CD14-positive monocyte (primary cell): ENCODE results near the gene PTGR3. TPM values are rescaled to one million over a fixed set of nuclear protein-coding genes. Genes with fewer than 3 reads are reported as not detected.

Experiments
- DNase-seq, 3 donors: peaks; one replicate each; pipeline ENCODE4 v3.0.0-alpha.2; 2011 to 2022
- H2AFZ ChIP-seq: 2 replicates; pipeline ENCODE4 v1.6.0; 2012; ENCODE audit warnings: mild to moderate bottlenecking, low read depth, low read length, inconsistent platforms; ENCODE audit not compliant: insufficient read depth, poor library complexity, severe bottlenecking
- H3K27ac ChIP-seq, 2 donors: 1 replicate in 1 of 2; 2 replicates in 1 of 2; pipeline ENCODE4 v1.5.1; 2012 to 2013; ENCODE audit warnings: low read length in 2 of 2, control low read depth in 1 of 2, inconsistent platforms in 1 of 2, low read depth in 1 of 2, mild to moderate bottlenecking in 1 of 2
- H3K27me3 ChIP-seq, 2 donors: one replicate each; pipeline versions ENCODE4 v1.6.0 to v1.6.1; 2011 to 2013; ENCODE audit warnings: low read length in 2 of 2; ENCODE audit not compliant: control insufficient read depth in 2 of 2, insufficient read depth in 2 of 2
- H3K36me3 ChIP-seq, 2 donors: replicated peaks in 1 of 2; 1 replicate in 1 of 2; 2 replicates in 1 of 2; pipeline versions ENCODE4 v1.5.1 to v1.6.1; 2012 to 2013; ENCODE audit warnings: low read length in 2 of 2, control low read depth in 1 of 2, inconsistent platforms in 1 of 2, mild to moderate bottlenecking in 1 of 2; ENCODE audit not compliant: insufficient read depth in 2 of 2, control insufficient read depth in 1 of 2
- H3K4me1 ChIP-seq, 2 donors: 1 replicate in 1 of 2; 2 replicates in 1 of 2; pipeline versions ENCODE4 v1.5.1 to v1.6.1; 2012 to 2013; ENCODE audit warnings: low read length in 2 of 2, control low read depth in 1 of 2, inconsistent platforms in 1 of 2, mild to moderate bottlenecking in 1 of 2, moderate library complexity in 1 of 2; ENCODE audit not compliant: insufficient read depth in 2 of 2, control insufficient read depth in 1 of 2
- H3K4me2 ChIP-seq: replicated peaks from 2 replicates; pipeline ENCODE3; 2012; ENCODE audit warnings: low read length, moderate library complexity, mild to moderate bottlenecking; ENCODE audit not compliant: poor library complexity, severe bottlenecking; ENCODE audit errors: extremely low read depth
- H3K4me3 ChIP-seq, 3 experiments: fragments of 200-600 bp in 1 of 3; sonication (generic) in 1 of 3; replicated peaks in 1 of 3; 1 replicate in 2 of 3; 2 replicates in 1 of 3; pipeline ENCODE4 v1.5.1; 2011 to 2013; ENCODE audit warnings: low read length in 3 of 3, mild to moderate bottlenecking in 3 of 3, control low read depth in 2 of 3, low read depth in 2 of 3, inconsistent platforms in 1 of 3, moderate library complexity in 1 of 3
- H3K79me2 ChIP-seq: 2 replicates; pipeline ENCODE4 v1.6.0; 2012; ENCODE audit warnings: mild to moderate bottlenecking, control low read depth, inconsistent platforms, low read length, moderate library complexity; ENCODE audit not compliant: insufficient read depth
- H3K9ac ChIP-seq: 2 replicates; pipeline ENCODE4 v1.6.0; 2017; ENCODE audit warnings: low read length, mild to moderate bottlenecking; ENCODE audit not compliant: insufficient read depth, poor library complexity, severe bottlenecking
- H3K9me3 ChIP-seq, 2 donors: replicated peaks in 1 of 2; 1 replicate in 1 of 2; 2 replicates in 1 of 2; pipeline versions ENCODE4 v1.5.1 to v1.6.1; 2012 to 2013; ENCODE audit warnings: low read length in 2 of 2, control low read depth in 1 of 2; ENCODE audit not compliant: control insufficient read depth in 1 of 2, insufficient read depth in 1 of 2
- H4K20me1 ChIP-seq: 2 replicates; pipeline ENCODE4 v1.6.0; 2012; ENCODE audit warnings: mild to moderate bottlenecking, low read length, control low read depth, moderate library complexity; ENCODE audit not compliant: insufficient read depth
- H3K27ac Mint-ChIP-seq, 7 donors: one replicate each; pipeline ENCODE4 v1.8.0; 2020; ENCODE audit warnings: mild to moderate bottlenecking in 7 of 7, mixed read lengths in 7 of 7, moderate library complexity in 6 of 7, inconsistent platforms in 2 of 7
- H3K27me3 Mint-ChIP-seq, 3 donors: one replicate each; pipeline ENCODE4 v1.8.0; 2021 to 2022; ENCODE audit warnings: low read depth in 3 of 3, mild to moderate bottlenecking in 3 of 3, mixed read lengths in 3 of 3, moderate library complexity in 3 of 3, inconsistent platforms in 1 of 3
- H3K36me3 Mint-ChIP-seq, 2 donors: one replicate each; pipeline ENCODE4 v1.8.0; 2020; ENCODE audit warnings: mixed read lengths in 2 of 2, inconsistent platforms in 1 of 2, mild to moderate bottlenecking in 1 of 2
- H3K4me1 Mint-ChIP-seq: one replicate; pipeline ENCODE4 v1.8.0; 2020; ENCODE audit warnings: mild to moderate bottlenecking, mixed read lengths
- H3K4me3 Mint-ChIP-seq, 2 donors: one replicate each; pipeline ENCODE4 v1.8.0; 2020; ENCODE audit warnings: mild to moderate bottlenecking in 2 of 2, mixed read lengths in 2 of 2, moderate library complexity in 1 of 2
- H3K9me3 Mint-ChIP-seq, 7 donors: one replicate each; pipeline ENCODE4 v1.8.0; 2020 to 2022; ENCODE audit warnings: mixed read lengths in 7 of 7, mild to moderate bottlenecking in 6 of 7, moderate library complexity in 6 of 7, inconsistent platforms in 2 of 7
- CTCF ChIP-seq: fragments of 200-600 bp; IDR thresholded peaks from one replicate; pipeline ENCODE4 v1.8.0; 2022; ENCODE audit warnings: antibody characterized with exemption, mild to moderate bottlenecking
- WGBS: methylation state at CpG from one replicate; pipeline ENCODE4 v1.1.5; 2013; ENCODE audit warnings: missing lambda C conversion rate; ENCODE audit not compliant: insufficient coverage; 5-methylcytosine and 5-hydroxymethylcytosine counted together
- intact Hi-C, 2 donors: fragments of 100-400 bp; cut with micrococcal nuclease; formaldehyde crosslinking; loops; one replicate each; pipeline versions ENCODE4 v1.15.0 to v1.15.1; 2023
- polyA plus RNA-seq, 3 donors: library from polyadenylated mRNA; depleted of rRNA in 1 of 3; unstranded in 2 of 3; stranded (reverse) in 1 of 3; fragments of 300-500 nt in 2 of 3; fragments of >200 nt in 1 of 3; fragmentation: Illumina TruSeq in 2 of 3; gene quantifications; 1 replicate in 2 of 3; 2 replicates in 1 of 3; pipeline ENCODE4 v1.2.3, GENCODE V29; 2012 to 2021

The PTGR3 gene
- polyA plus RNA-seq, 3 donors, result 15.5 to 27.5 (median 23.6) TPM

GRCh38 chr18:75240433-75240832 lies 31.5 kb upstream of the PTGR3 start:
- H3K9ac ChIP-seq, result no peak overlapping the region
- H3K27me3 ChIP-seq, result no peaks in the 10 kb centered on the region
- H3K4me2 ChIP-seq, result no peak overlapping the region
- peaks cover 0 to 8% of the 10 kb centered on the region in 2 donors for H3K9me3 ChIP-seq
- H3K27ac ChIP-seq, result no peak overlapping the region
- H3K36me3 ChIP-seq, result no peaks in the 10 kb centered on the region
- no peak overlapping the region for H3K27ac Mint-ChIP-seq
- H3K36me3 Mint-ChIP-seq, result peaks cover 14 to 15% of the 10 kb centered on the region in 2 donors
- H3K4me3 ChIP-seq, result no peak overlapping the region
- intact Hi-C loops, result no loop called here
- peaks cover 16% of the 10 kb centered on the region for H3K4me1 Mint-ChIP-seq
- H3K4me3 Mint-ChIP-seq, result no peak overlapping the region
- H2AFZ ChIP-seq, result no peak overlapping the region
- DNase-seq, result peak in 1 of 3 donors; percentile 39
- peaks cover 5% of the 10 kb centered on the region in 2 donors for H3K4me1 ChIP-seq
- TF ChIP-seq CTCF, result no peak
- H4K20me1 ChIP-seq, result peaks cover 54% of the 10 kb centered on the region
- H3K27me3 Mint-ChIP-seq, result peaks cover 0 to 2% (median 0%) of the 10 kb centered on the region in 3 donors
- H3K9me3 Mint-ChIP-seq, result peaks cover 2 to 9% (median 3%) of the 10 kb centered on the region in 7 donors
- WGBS, result 86% methylated on average over 5 of the region's 10 CpGs
- H3K79me2 ChIP-seq, result peaks cover 49% of the 10 kb centered on the region

- no peak overlapping the region for H3K4me3 ChIP-seq
Observed at GRCh38 chr18:75238786-75239185, 29.8 kb upstream of the PTGR3 start.

More at GRCh38 chr18:75238786-75239185, 29.8 kb upstream of the PTGR3 start:
- Mint-ChIP-seq H3K4me3 (no peak overlapping the region), H3K27me3 (peaks cover 0 to 2% (median 0%) of the 10 kb centered on the region in 3 donors), H3K27ac (no peak overlapping the region), H3K9me3 (peaks cover 2 to 9% (median 3%) of the 10 kb centered on the region in 7 donors), H3K4me1 (peaks cover 16% of the 10 kb centered on the region), H3K36me3 (peaks cover 14 to 20% of the 10 kb centered on the region in 2 donors)
- Histone ChIP-seq H3K9ac (no peak overlapping the region), H3K36me3 (no peaks in the 10 kb centered on the region), H3K4me1 (peaks cover 5% of the 10 kb centered on the region in 2 donors), H3K9me3 (peaks cover 0 to 8% of the 10 kb centered on the region in 2 donors), H4K20me1 (peaks cover 51% of the 10 kb centered on the region), H2AFZ (no peak overlapping the region), H3K79me2 (peaks cover 41% of the 10 kb centered on the region), H3K27me3 (no peaks in the 10 kb centered on the region), H3K27ac (no peak overlapping the region), H3K4me2 (no peak overlapping the region)
- TF ChIP-seq CTCF, result no peak
- no peak for DNase-seq
- WGBS, result 92% methylated on average over 9 of the region's 10 CpGs
- intact Hi-C loops, result no loop called here
